GM12865 (cell line): Measurements from ENCODE around the gene SIK2.

Source experiments
- DNase-seq: peaks from one replicate; pipeline ENCODE4 v3.0.0; 2010; ENCODE audit warnings: low read depth
- H3K4me3 ChIP-seq: 2 replicates; pipeline ENCODE4 v1.5.1; 2011; ENCODE audit warnings: mild to moderate bottlenecking, low read depth, low read length, control low read depth
- CTCF ChIP-seq: IDR thresholded peaks from 2 replicates; pipeline ENCODE4 v1.5.1; 2011; ENCODE audit warnings: low read length, control low read depth, low read depth, inconsistent platforms; ENCODE audit not compliant: insufficient read depth; ENCODE audit errors: missing control alignments

SIK2 gene

GRCh38 chr11:111698852-111699559 lies 96.8 kb downstream of the SIK2 start:
- no peak for DNase-seq
- TF ChIP-seq CTCF, result no peak
- H3K4me3 ChIP-seq, result no peak overlapping the region

DNA sequence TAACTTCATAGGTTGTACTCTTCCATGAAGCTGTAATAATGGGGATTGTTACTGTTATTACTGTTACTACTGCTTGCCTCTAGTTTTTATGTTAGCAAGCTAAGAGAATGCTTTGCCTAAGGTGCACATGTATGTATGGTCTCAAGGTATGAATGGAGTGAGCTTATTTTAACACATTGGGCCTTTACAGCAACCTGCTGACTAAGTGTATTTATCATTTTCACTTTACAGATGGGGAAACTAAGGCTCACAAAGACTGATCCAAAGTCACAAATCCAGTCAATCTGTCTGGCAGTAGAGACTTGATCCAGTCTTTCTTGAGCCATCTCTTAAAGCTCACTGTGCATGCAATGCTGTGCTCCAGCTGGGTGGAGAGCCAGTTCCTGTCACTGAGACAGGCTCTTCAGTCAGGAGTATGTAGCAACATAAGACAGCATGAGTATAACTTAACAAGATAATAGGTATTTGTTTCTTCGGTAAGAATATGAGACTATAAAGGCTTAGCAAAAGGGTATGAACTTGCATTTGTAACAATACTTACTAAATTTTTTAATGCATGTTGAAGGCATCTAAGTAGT lies 97.4 kb downstream of the SIK2 start:
- TF ChIP-seq CTCF, result no peak
- DNase-seq, result no peak
- H3K4me3 ChIP-seq, result no peak overlapping the region

DNA sequence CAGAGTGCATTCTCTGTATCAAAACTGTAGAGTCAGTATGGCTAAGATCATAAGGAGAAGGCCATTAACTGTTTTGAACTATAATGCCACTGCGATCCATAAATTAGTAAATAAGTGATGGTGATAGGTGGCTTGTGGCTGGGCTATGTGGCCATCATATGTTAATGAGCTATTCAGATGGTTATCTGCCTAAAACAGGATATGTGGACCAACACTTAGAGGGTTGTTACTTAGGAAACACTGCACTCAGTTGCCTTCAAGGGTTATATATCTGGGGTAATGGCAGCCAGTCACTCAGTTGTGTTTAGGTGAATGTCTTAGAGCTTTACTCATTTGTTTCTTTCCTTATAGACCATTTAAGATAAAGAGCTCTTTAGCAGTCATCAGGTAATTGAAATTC lies 97.9 kb downstream of the SIK2 start:
- TF ChIP-seq CTCF, result no peak
- no peak overlapping the region for H3K4me3 ChIP-seq
- no peak for DNase-seq

DNA sequence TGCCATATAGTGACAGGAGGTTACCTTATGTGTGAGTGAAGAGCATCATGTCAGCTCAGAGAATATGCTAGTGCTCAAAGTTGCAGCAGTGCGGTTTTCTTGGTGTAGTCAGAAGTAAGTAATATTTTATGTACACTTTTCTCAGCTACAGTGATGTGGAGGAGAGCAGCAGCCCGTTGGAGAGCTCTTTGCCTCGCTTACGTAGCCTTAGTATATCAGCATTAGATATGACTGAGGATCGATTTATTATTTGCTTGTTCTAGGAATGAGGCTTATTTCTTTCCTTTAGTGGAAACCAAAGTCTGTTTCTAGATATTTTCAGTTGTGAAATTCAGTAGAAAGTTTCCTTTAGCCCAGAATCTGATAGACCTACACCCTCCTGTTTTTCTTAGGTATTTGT lies 100.4 kb downstream of the SIK2 start:
- no peak for DNase-seq
- no peak for TF ChIP-seq CTCF
- H3K4me3 ChIP-seq, result no peak overlapping the region

DNA sequence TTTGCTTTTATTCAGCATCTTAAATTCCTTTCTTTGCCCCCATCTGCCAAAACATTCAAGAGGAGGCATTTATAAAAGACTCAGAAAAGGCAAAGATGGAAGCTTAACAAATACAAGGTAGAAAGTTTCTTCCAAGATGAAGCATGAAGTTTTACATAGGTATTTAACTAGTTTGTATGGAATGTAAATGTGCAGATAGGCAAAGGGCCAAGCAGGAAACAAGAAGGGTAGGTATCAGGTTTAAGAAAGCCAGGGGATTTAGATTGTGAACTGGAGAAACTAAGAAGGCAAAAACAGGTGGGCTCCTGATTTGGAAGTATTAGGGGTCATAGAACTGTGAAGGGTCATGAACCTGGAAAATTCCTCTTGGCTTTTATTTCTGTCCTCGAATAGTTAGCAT lies 101.3 kb downstream of the SIK2 start:
- DNase-seq, result no peak
- TF ChIP-seq CTCF, result no peak
- no peak overlapping the region for H3K4me3 ChIP-seq

DNA sequence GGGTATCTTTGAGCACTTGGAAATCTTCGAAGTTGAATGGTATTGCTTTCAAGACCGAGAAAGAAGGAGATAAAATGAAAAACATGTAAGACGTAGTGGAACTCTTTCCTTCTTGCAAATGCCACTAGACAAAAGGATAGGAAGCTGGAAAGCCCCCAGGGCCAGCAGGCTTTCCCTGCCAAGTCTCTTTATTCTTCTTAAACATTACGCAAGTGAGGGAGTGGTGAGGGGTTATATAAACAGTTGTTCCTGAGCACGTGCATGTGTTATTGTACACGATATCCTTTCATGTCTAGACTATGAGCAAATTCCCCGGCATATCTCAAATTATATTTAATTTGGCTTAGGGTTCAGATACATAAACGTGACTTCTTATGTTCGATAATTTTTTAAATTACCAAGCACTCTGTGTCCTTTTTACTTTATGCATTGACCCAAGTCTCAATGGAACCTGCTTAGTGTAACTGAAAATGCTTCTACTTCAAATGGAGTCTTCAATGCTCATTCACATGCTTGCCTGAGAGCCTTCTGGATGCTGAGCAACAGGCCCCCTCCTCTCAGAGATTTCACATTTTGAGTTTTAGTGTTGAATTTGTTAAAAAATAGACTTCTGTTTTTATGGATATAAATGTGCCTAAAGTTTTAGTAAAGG lies 104.9 kb downstream of the SIK2 start:
- TF ChIP-seq CTCF, result no peak
- no peak overlapping the region for H3K4me3 ChIP-seq
- no peak for DNase-seq
